H1 (cell line): ENCODE results near the gene KHSRP. TPM values are rescaled to one million over a fixed set of nuclear protein-coding genes. Genes with fewer than 3 reads are reported as not detected.

Source experiments
- CTCF ChIA-PET: fragments of 300-600 bp; sonication (Branson Sonifier 250); formaldehyde crosslinking; loops from one replicate; lab custom pipeline; 2021; ENCODE audit not compliant: partially characterized antibody; lab: Charles Lee
- POLR2A ChIA-PET: fragments of 300-600 bp; sonication (Branson Sonifier 250); formaldehyde crosslinking; loops from one replicate; lab custom pipeline; 2021; ENCODE audit warnings: inconsistent platforms; ENCODE audit not compliant: partially characterized antibody; lab: Charles Lee
- DNase-seq, 2 experiments: peaks; one replicate each; pipeline versions ENCODE4 v3.0.0 to v3.0.0-alpha.2; 2010 to 2022; ENCODE audit warnings: low spot score in 2 of 2, low read depth in 1 of 2, mixed read lengths in 1 of 2
- FAIRE-seq: peaks from 2 replicates; lab custom pipeline; 2011; peaks lifted over from hg19 to GRCh38; lab: Jason Lieb, UNC
- H2AFZ ChIP-seq: 2 replicates; pipeline ENCODE4 v1.8.1; 2012; ENCODE audit warnings: low read length, inconsistent platforms
- H2AK5ac ChIP-seq: 2 replicates; pipeline ENCODE4 v1.6.1; 2013; ENCODE audit warnings: low read depth, low read length
- H2BK120ac ChIP-seq: replicated peaks from 2 replicates; pipeline ENCODE3; 2013; ENCODE audit warnings: low read depth, low read length, inconsistent platforms
- H2BK12ac ChIP-seq: 2 replicates; pipeline ENCODE4 v1.6.1; 2013; ENCODE audit warnings: low read depth, low read length
- H2BK15ac ChIP-seq: 2 replicates; pipeline ENCODE4 v1.6.1; 2013; ENCODE audit warnings: low read length
- H2BK20ac ChIP-seq: 2 replicates; pipeline ENCODE4 v1.6.1; 2013; ENCODE audit warnings: low read length
- H2BK5ac ChIP-seq: 2 replicates; pipeline ENCODE4 v1.6.1; 2013; ENCODE audit warnings: low read depth, low read length
- H3K14ac ChIP-seq: 2 replicates; pipeline ENCODE4 v1.6.1; 2013; ENCODE audit warnings: inconsistent platforms; ENCODE audit not compliant: insufficient read length
- H3K18ac ChIP-seq: 2 replicates; pipeline ENCODE4 v1.6.1; 2013; ENCODE audit warnings: low read length; ENCODE audit errors: extremely low read depth
- H3K23ac ChIP-seq: 2 replicates; pipeline ENCODE4 v1.6.1; 2013; ENCODE audit warnings: inconsistent platforms; ENCODE audit not compliant: insufficient read length
- H3K23me2 ChIP-seq: 2 replicates; pipeline ENCODE4 v1.6.1; 2013; ENCODE audit warnings: low read depth, low read length
- H3K27ac ChIP-seq: 2 replicates; pipeline ENCODE4 v1.6.1; 2011; ENCODE audit warnings: low read depth, low read length, inconsistent platforms
- H3K27me3 ChIP-seq, 4 experiments: replicated peaks in 1 of 4; 1 replicate in 1 of 4; 2 replicates in 3 of 4; pipeline versions ENCODE4 v1.6.1 to v1.8.1; 2011 to 2013; ENCODE audit warnings: low read length in 3 of 4, mild to moderate bottlenecking in 3 of 4, inconsistent platforms in 2 of 4, mixed read lengths in 2 of 4, moderate library complexity in 1 of 4; ENCODE audit not compliant: control insufficient read depth in 3 of 4, insufficient read depth in 3 of 4; ENCODE audit errors: extremely low read depth in 1 of 4
- H3K36me3 ChIP-seq, 4 experiments: 2 replicates each; pipeline versions ENCODE4 v1.6.1 to v1.8.1; 2011 to 2013; ENCODE audit warnings: mild to moderate bottlenecking in 4 of 4, low read length in 3 of 4, moderate library complexity in 2 of 4, control low read depth in 1 of 4, inconsistent platforms in 1 of 4; ENCODE audit not compliant: insufficient read depth in 4 of 4, control insufficient read depth in 2 of 4
- H3K4ac ChIP-seq: replicated peaks from 2 replicates; pipeline ENCODE3; 2013; ENCODE audit warnings: low read length, low read depth, mixed read lengths, inconsistent platforms; ENCODE audit not compliant: insufficient read length
- H3K4me1 ChIP-seq, 4 experiments: replicated peaks in 1 of 4; 1 replicate in 1 of 4; 2 replicates in 3 of 4; pipeline versions ENCODE4 v1.6.1 to v1.8.1; 2011 to 2013; ENCODE audit warnings: low read length in 3 of 4, inconsistent platforms in 2 of 4, mixed read lengths in 1 of 4; ENCODE audit not compliant: insufficient read depth in 4 of 4, control insufficient read depth in 3 of 4
- H3K4me2 ChIP-seq, 2 experiments: 2 replicates each; pipeline versions ENCODE4 v1.6.1 to v1.8.1; 2011 to 2013; ENCODE audit warnings: low read depth in 2 of 2, low read length in 2 of 2, control low read depth in 1 of 2, inconsistent platforms in 1 of 2, mild to moderate bottlenecking in 1 of 2; ENCODE audit not compliant: insufficient read depth in 1 of 2
- H3K4me3 ChIP-seq, 4 experiments: fragments of 200-600, 300-600 bp in 1 of 4; sonication (generic), shearing (Covaris generic), sonication (Bioruptor Twin) in 1 of 4; 2 replicates each; pipeline versions ENCODE4 v1.5.1 to v1.8.1; 2011 to 2016; ENCODE audit warnings: low read length in 4 of 4, low read depth in 3 of 4, control low read depth in 2 of 4, inconsistent platforms in 2 of 4, mild to moderate bottlenecking in 2 of 4, mixed read lengths in 1 of 4, moderate library complexity in 1 of 4; ENCODE audit not compliant: insufficient read depth in 2 of 4; ENCODE audit errors: extremely low read depth in 1 of 4
- H3K56ac ChIP-seq: replicated peaks from 2 replicates; pipeline ENCODE3; 2013; ENCODE audit warnings: low read depth, mild to moderate bottlenecking, mixed read lengths, low read length, inconsistent platforms; ENCODE audit not compliant: insufficient read length
- H3K79me1 ChIP-seq: 2 replicates; pipeline ENCODE4 v1.6.1; 2013; ENCODE audit warnings: low read depth, low read length, control low read depth
- H3K79me2 ChIP-seq, 2 experiments: 2 replicates each; pipeline versions ENCODE4 v1.6.1 to v1.8.1; 2012 to 2013; ENCODE audit warnings: low read length in 2 of 2, mild to moderate bottlenecking in 2 of 2, inconsistent platforms in 1 of 2; ENCODE audit not compliant: insufficient read depth in 2 of 2, control insufficient read depth in 1 of 2
- H3K9ac ChIP-seq, 4 experiments: replicated peaks in 1 of 4; 1 replicate in 1 of 4; 2 replicates in 3 of 4; pipeline versions ENCODE4 v1.6.1 to v1.8.1; 2011 to 2013; ENCODE audit warnings: low read depth in 3 of 4, low read length in 3 of 4, control low read depth in 2 of 4, mild to moderate bottlenecking in 2 of 4, moderate library complexity in 2 of 4, inconsistent platforms in 1 of 4; ENCODE audit errors: extremely low read depth in 1 of 4
- H3K9me3 ChIP-seq, 2 experiments: 2 replicates each; pipeline versions ENCODE4 v1.6.1 to v1.8.1; 2012 to 2013; ENCODE audit warnings: mild to moderate bottlenecking in 2 of 2, moderate library complexity in 2 of 2, control low read depth in 1 of 2, inconsistent platforms in 1 of 2, low read depth in 1 of 2, low read length in 1 of 2, mixed read lengths in 1 of 2; ENCODE audit not compliant: insufficient read depth in 2 of 2
- H4K20me1 ChIP-seq, 2 experiments: replicated peaks in 1 of 2; 2 replicates each; pipeline versions ENCODE3 to v1.8.1; 2011 to 2013; ENCODE audit warnings: inconsistent platforms in 2 of 2, low read length in 2 of 2, mild to moderate bottlenecking in 1 of 2; ENCODE audit not compliant: insufficient read depth in 2 of 2, control insufficient read depth in 1 of 2
- H4K5ac ChIP-seq: 2 replicates; pipeline ENCODE4 v1.6.1; 2013; ENCODE audit warnings: low read length, low read depth, mixed read lengths, inconsistent platforms; ENCODE audit not compliant: insufficient read length
- H4K8ac ChIP-seq: 2 replicates; pipeline ENCODE4 v1.8.0; 2013; ENCODE audit warnings: mild to moderate bottlenecking, moderate library complexity, low read length, inconsistent platforms; ENCODE audit not compliant: insufficient read depth; ENCODE audit errors: extremely low read depth
- H4K91ac ChIP-seq: replicated peaks from 2 replicates; pipeline ENCODE3; 2013; ENCODE audit warnings: low read length, mixed read lengths, inconsistent platforms; ENCODE audit not compliant: insufficient read length
- BCL11A ChIP-seq, 2 experiments: IDR thresholded peaks; one replicate each; pipeline ENCODE4 v1.6.1; 2011; ENCODE audit warnings: low read depth in 2 of 2, low read length in 2 of 2, mild to moderate bottlenecking in 2 of 2
- CHD2 ChIP-seq: IDR thresholded peaks from 2 replicates; pipeline ENCODE4 v1.6.1; 2012; ENCODE audit warnings: low read length, improper control_type of control experiment
- CREB1 ChIP-seq: IDR thresholded peaks from 2 replicates; pipeline ENCODE4 v1.6.1; 2012; ENCODE audit warnings: inconsistent platforms
- CTBP2 ChIP-seq: IDR thresholded peaks from 2 replicates; pipeline ENCODE4 v1.7.0; 2011; ENCODE audit warnings: borderline replicate concordance, mild to moderate bottlenecking, moderate library complexity, mixed read lengths, low read length; ENCODE audit not compliant: insufficient read depth, insufficient read length
- JUN ChIP-seq: IDR thresholded peaks from 2 replicates; pipeline ENCODE4 v1.6.1; 2011; ENCODE audit warnings: low read depth, mild to moderate bottlenecking, improper control_type of control experiment, low read length
- RXRA ChIP-seq: IDR thresholded peaks from 2 replicates; pipeline ENCODE4 v1.6.1; 2011; ENCODE audit warnings: low read depth, mild to moderate bottlenecking, low read length, moderate library complexity; ENCODE audit not compliant: insufficient read depth
- YY1 ChIP-seq: IDR thresholded peaks from 2 replicates; pipeline ENCODE4 v1.6.1; 2011; ENCODE audit warnings: low read depth, mild to moderate bottlenecking, low read length
- WGBS, 2 experiments: shearing (Covaris generic) in 1 of 2; methylation state at CpG; one replicate each; pipeline versions ENCODE4 v1.1.6 to v1.1.7; 2013 to 2015; ENCODE audit warnings: low lambda C conversion rate in 2 of 2, mixed read lengths in 2 of 2, inconsistent platforms in 1 of 2, low coverage in 1 of 2, missing lambda C conversion rate in 1 of 2; ENCODE audit not compliant: insufficient replicate concordance in 2 of 2, insufficient coverage in 1 of 2, insufficient read length in 1 of 2; ENCODE audit errors: extremely low coverage in 1 of 2, missing lambda C conversion rate in 1 of 2; 5-methylcytosine and 5-hydroxymethylcytosine counted together
- polyA plus RNA-seq, 7 experiments: library from polyadenylated mRNA; depleted of rRNA in 3 of 7; stranded (reverse) in 5 of 7; unstranded in 2 of 7; fragments of >200 nt in 5 of 7; fragments of 200-250 nt in 2 of 7; gene quantifications; 1 replicate in 5 of 7; 2 replicates in 1 of 7; 4 replicates in 1 of 7; pipeline versions ENCODE4 v1.2.1 to v1.2.3, GENCODE V29; 2011 to 2013; ENCODE audit warnings: missing spikeins in 2 of 7, mixed read lengths in 2 of 7
- total RNA-seq: library from RNA; stranded (reverse); fragmentation: NEBNext Ultra II Directional; extraction: Animal tissue kit (Norgen Biotek cat#: 25700); gene quantifications from 2 replicates; pipeline ENCODE4 v1.2.1, GENCODE V29; 2021
- TF ChIP-seq, protein P1 (sequence below): IDR thresholded peaks from 2 replicates; pipeline ENCODE4 v1.6.1; 2012; ENCODE audit warnings: inconsistent platforms
- TF ChIP-seq, protein P2 (sequence below): IDR thresholded peaks from 2 replicates; pipeline ENCODE4 v1.6.1; 2012; ENCODE audit warnings: low read length, inconsistent platforms

KHSRP gene
- total and polyA plus RNA-seq, 2 of the 8 experiments (the other 6 are each of a cell fraction or from before 2014, with no cell fraction given) = 143 to 573 TPM

DNA sequence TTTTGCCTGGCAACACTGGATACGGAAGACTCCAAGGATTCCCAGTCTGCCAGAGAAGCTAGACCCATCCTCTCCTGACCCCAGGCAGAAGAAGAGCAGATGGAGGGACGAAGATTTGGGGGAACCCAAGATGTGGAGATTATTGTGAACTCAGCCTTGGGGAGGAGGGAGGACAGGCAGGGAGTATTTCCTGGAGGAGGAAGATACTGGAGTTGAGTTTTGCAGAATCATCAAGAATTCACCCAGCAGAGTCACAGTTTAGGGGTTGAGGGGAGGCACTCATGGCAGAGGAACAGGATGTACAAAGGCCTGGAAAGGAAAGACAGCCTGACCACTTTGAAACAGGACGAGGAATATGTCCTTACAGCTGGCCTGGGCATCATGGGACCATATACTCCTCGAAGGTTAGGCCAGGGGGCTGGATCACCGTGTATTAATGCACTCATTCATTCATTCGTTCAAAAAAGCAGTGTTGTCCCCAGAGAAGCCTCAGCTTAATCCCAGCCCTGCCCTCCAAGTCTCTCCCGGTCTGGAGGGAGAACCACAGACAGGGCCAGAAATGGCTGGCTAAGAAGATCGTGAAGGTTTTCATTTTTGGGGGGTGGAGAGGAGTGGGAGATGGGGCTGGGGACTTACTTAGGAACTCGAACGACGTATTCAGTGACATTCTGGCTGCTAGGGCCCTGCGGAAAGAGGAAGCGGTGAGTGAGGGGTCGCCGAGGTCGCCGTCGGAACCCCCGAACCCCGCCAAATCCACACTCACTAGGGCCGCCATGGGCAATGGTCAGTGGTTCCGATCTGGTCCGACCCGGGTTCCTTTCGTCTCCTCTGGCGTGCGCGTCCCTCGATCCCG is 32.2 kb downstream of the KHSRP start:
- Histone ChIP-seq H3K4ac (peak overlapping the region; percentile 6), H3K79me1 (peaks cover 6% of the 10 kb centered on the region), H3K4me2 (peak overlapping the region; percentile 95 to 96), H3K27me3 (no peaks in the 10 kb centered on the region), H3K4me3 (peak overlapping the region; percentile 72 to 99 (median 90)), H2BK120ac (no peak overlapping the region), H4K91ac (no peak overlapping the region), H4K8ac (peak overlapping the region; percentile 77), H2AFZ (no peak overlapping the region; the same call in 1 of the 2 replicates), H2BK15ac (no peak overlapping the region), H3K9ac (peak overlapping the region; percentile 77 to 92 (median 86)), H3K36me3 (peaks cover 12 to 32% (median 20%) of the 10 kb centered on the region in 4 experiments), H3K14ac (no peak overlapping the region), H2BK12ac (no peak overlapping the region), H3K18ac (no peak overlapping the region), H3K9me3 (no peaks in the 10 kb centered on the region), H4K5ac (peak overlapping the region; percentile 37), H3K27ac (peak overlapping the region; percentile 89), H2BK5ac (0 out of 2 replicates have a peak overlapping the region, but pooled peaks have one; percentile 91), H3K79me2 (peaks cover 5 to 20% of the 10 kb centered on the region in 2 experiments; a peak in 3 of 4 replicates), H2BK20ac (no peak overlapping the region), H4K20me1 (peaks cover 0 to 4% of the 10 kb centered on the region in 2 experiments), H2AK5ac (no peak overlapping the region), H3K56ac (no peak overlapping the region), H3K23ac (no peak overlapping the region), H3K23me2 (peaks cover 7% of the 10 kb centered on the region), H3K4me1 (peaks cover 0 to 8% (median 7%) of the 10 kb centered on the region in 4 experiments; a peak in 5 of 7 replicates)
- POLR2A ChIA-PET = interaction anchor here (1.0 to 9.9 kb wide), 6 partner anchors 9 to 71 kb away, joined by 3 to 81 read pairs (median 4); partner anchors contain the start of genes ALKBH7, CRB3, KHSRP and PSPN
- WGBS, 2 experiments = 11% methylated on average over 22 of the region's 30 CpGs; no CpG with 5 or more reads in 1 of the 2 experiments
- no peak for DNase-seq
- CTCF ChIA-PET = interaction anchor here (0.9 to 1.5 kb wide), 3 partner anchors 16 to 176 kb away, joined by 3 to 5 read pairs (median 4); no protein-coding TSS in a partner anchor
- no peak for FAIRE-seq
- TF ChIP-seq, protein P1, sequence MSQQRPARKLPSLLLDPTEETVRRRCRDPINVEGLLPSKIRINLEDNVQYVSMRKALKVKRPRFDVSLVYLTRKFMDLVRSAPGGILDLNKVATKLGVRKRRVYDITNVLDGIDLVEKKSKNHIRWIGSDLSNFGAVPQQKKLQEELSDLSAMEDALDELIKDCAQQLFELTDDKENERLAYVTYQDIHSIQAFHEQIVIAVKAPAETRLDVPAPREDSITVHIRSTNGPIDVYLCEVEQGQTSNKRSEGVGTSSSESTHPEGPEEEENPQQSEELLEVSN = no peak
- TF ChIP-seq RXRA (no peak), CTBP2 (no peak), CREB1 (no peak), CHD2 (no peak), BCL11A (IDR thresholded peaks at IDR 0.05; ENCODE audit: low read depth in 2 of 2, low read length in 2 of 2) (no peak), JUN (no peak), YY1 (no peak)
- TF ChIP-seq, protein P2, sequence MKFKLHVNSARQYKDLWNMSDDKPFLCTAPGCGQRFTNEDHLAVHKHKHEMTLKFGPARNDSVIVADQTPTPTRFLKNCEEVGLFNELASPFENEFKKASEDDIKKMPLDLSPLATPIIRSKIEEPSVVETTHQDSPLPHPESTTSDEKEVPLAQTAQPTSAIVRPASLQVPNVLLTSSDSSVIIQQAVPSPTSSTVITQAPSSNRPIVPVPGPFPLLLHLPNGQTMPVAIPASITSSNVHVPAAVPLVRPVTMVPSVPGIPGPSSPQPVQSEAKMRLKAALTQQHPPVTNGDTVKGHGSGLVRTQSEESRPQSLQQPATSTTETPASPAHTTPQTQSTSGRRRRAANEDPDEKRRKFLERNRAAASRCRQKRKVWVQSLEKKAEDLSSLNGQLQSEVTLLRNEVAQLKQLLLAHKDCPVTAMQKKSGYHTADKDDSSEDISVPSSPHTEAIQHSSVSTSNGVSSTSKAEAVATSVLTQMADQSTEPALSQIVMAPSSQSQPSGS = no peak
